SH-SY5Y (cell line): ENCODE measurements around the gene AQP1.

Experiments
- GATA2 ChIP-seq: IDR thresholded peaks from 2 replicates; pipeline ENCODE4 v1.6.1; 2011; ENCODE audit warnings: mild to moderate bottlenecking, low read depth, low read length
- GATA3 ChIP-seq: IDR thresholded peaks from 2 replicates; pipeline ENCODE4 v1.6.1; 2011; ENCODE audit warnings: low read depth, mild to moderate bottlenecking, low read length, moderate library complexity

DNA sequence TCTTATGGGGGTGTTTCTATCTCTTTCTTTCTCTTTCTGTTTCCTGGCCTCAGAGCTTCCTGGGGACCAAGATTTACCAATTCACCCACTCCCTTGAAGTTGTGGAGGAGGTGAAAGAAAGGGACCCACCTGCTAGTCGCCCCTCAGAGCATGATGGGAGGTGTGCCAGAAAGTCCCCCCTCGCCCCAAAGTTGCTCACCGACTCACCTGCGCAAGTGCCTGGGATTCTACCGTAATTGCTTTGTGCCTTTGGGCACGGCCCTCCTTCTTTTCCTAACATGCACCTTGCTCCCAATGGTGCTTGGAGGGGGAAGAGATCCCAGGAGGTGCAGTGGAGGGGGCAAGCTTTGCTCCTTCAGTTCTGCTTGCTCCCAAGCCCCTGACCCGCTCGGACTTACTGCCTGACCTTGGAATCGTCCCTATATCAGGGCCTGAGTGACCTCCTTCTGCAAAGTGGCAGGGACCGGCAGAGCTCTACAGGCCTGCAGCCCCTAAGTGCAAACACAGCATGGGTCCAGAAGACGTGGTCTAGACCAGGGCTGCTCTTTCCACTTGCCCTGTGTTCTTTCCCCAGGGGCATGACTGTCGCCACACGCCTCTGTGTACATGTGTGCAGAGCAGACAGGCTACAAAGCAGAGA is 12.2 kb downstream of the AQP1 start:
- TF ChIP-seq GATA2 (no peak), GATA3 (no peak)
